Activated T-cell treated with anti-CD3 and anti-CD28 coated beads for 4 hours (primary cell): ENCODE results near the gene SLC38A2.
A peak's percentile ranks its signal among the peaks of the same experiment; 100 is the strongest.
"Not testable (repeated sequence)": the region's sequence is repeated elsewhere in the genome, so short reads cannot be mapped to it uniquely, and the experiment has no call there.

Experiments used
- DNase-seq: peaks from one replicate; pipeline ENCODE4 v3.0.0-alpha.2; 2020

The SLC38A2 gene

GRCh38 chr12:46372544-46373300 lies at the start of gene SLC38A2:
TSS of gene SLC38A2 (minus strand) at chr12:46372773. CDS start at chr12:46371293, 1,480 bp downstream.
- DNase-seq, result peak; percentile 96

GRCh38 chr12:46419675-46420074 lies 47.1 kb upstream of the SLC38A2 start:
- no peak for DNase-seq

GRCh38 chr12:46415552-46415951 lies 43.0 kb upstream of the SLC38A2 start:
- DNase-seq, result no peak

GRCh38 chr12:46414591-46415268 lies 42.2 kb upstream of the SLC38A2 start:
- DNase-seq, result no peak

GRCh38 chr12:46413368-46413767 lies 40.8 kb upstream of the SLC38A2 start:
- DNase-seq, result no peak

GRCh38 chr12:46412857-46413256 lies 40.3 kb upstream of the SLC38A2 start:
- no peak for DNase-seq

- DNase-seq, result no peak
These were observed 37.9 kb upstream of the SLC38A2 start for GRCh38 chr12:46410495-46410894.

GRCh38 chr12:46409974-46410373 lies 37.4 kb upstream of the SLC38A2 start:
- DNase-seq, result no peak

GRCh38 chr12:46409342-46409741 lies 36.8 kb upstream of the SLC38A2 start:
- DNase-seq, result no peak

- DNase-seq, result no peak
These were observed 35.9 kb upstream of the SLC38A2 start for GRCh38 chr12:46408441-46408840.

- no peak for DNase-seq
These were observed 34.8 kb upstream of the SLC38A2 start for GRCh38 chr12:46407361-46407760.

- DNase-seq, result no peak
These were observed 33.9 kb upstream of the SLC38A2 start for GRCh38 chr12:46406352-46407027.

- no peak for DNase-seq
These were observed 32.2 kb upstream of the SLC38A2 start for GRCh38 chr12:46404733-46405132.

- no peak for DNase-seq
These were observed 31.7 kb upstream of the SLC38A2 start for GRCh38 chr12:46404225-46404631.

GRCh38 chr12:46403719-46404070 lies 31.1 kb upstream of the SLC38A2 start:
- no peak for DNase-seq

- DNase-seq, result no peak
These were observed 30.6 kb upstream of the SLC38A2 start for GRCh38 chr12:46402941-46403718.

- no peak for DNase-seq
These were observed 29.9 kb upstream of the SLC38A2 start for GRCh38 chr12:46402451-46402850.

GRCh38 chr12:46401662-46402061 lies 29.1 kb upstream of the SLC38A2 start:
- DNase-seq, result no peak

- no peak for DNase-seq
These were observed 27.8 kb upstream of the SLC38A2 start for GRCh38 chr12:46400406-46400805.

- not testable (repeated sequence) for DNase-seq
These were observed 27.1 kb upstream of the SLC38A2 start for GRCh38 chr12:46399461-46400248.

- DNase-seq, result no peak
These were observed 24.3 kb upstream of the SLC38A2 start for GRCh38 chr12:46396826-46397225.

GRCh38 chr12:46395388-46395787 lies 22.8 kb upstream of the SLC38A2 start:
- no peak for DNase-seq
